Prostate gland (tissue), 2 donors: ENCODE results near the gene PLEKHH1. TPM values are rescaled to one million over a fixed set of nuclear protein-coding genes. Genes with fewer than 3 reads are reported as not detected.
A peak's percentile ranks its signal among the peaks of the same experiment; 100 is the strongest.
"Not testable (repeated sequence)": the region's sequence is repeated elsewhere in the genome, so short reads cannot be mapped to it uniquely, and the experiment has no call there.

Experiments
- DNase-seq: peaks from one replicate; pipeline ENCODE4 v3.0.0-alpha.2; 2019; ENCODE audit warnings: low spot score
- H3K27ac ChIP-seq, 2 donors: fragments of 200-600 bp; sonication (generic); 2 replicates each; pipeline ENCODE4 v1.5.1; 2017 to 2019
- H3K27me3 ChIP-seq: fragments of 200-600 bp; sonication (generic); replicated peaks from 2 replicates; pipeline ENCODE4 v1.5.1; 2019; ENCODE audit not compliant: insufficient read depth
- H3K36me3 ChIP-seq, 2 donors: fragments of 200-600 bp; sonication (generic); 1 replicate in 1 of 2; 2 replicates in 1 of 2; pipeline versions ENCODE4 v1.5.1 to v1.8.1; 2017 to 2019
- H3K4me1 ChIP-seq: fragments of 200-600 bp; sonication (generic); replicated peaks from 2 replicates; pipeline ENCODE4 v1.5.1; 2019
- H3K4me3 ChIP-seq, 2 donors: fragments of 200-600 bp; sonication (generic); 2 replicates each; pipeline ENCODE4 v1.5.1; 2017 to 2019
- H3K9me3 ChIP-seq: fragments of 200-600 bp; sonication (generic); 2 replicates; pipeline ENCODE4 v1.5.1; 2017
- POLR2A ChIP-seq: fragments of 450-650 bp; IDR thresholded peaks from one replicate; pipeline ENCODE4 v1.6.1; 2016; ENCODE audit warnings: antibody characterized with exemption, mild to moderate bottlenecking
- POLR2AphosphoS5 ChIP-seq: sonication (generic); formaldehyde crosslinking; IDR thresholded peaks from one replicate; pipeline ENCODE4 v1.6.1; 2017; ENCODE audit warnings: antibody characterized with exemption
- WGBS: methylation state at CpG from one replicate; pipeline ENCODE4 v1.1.5; 2018; 5-methylcytosine and 5-hydroxymethylcytosine counted together
- intact Hi-C: fragments of 100-400 bp; cut with DNase I; formaldehyde crosslinking; loops from one replicate; pipeline ENCODE4 v1.14.2; 2022
- total RNA-seq, 2 donors: library from RNA; depleted of rRNA; stranded (reverse); fragments of >200 nt; gene quantifications; one replicate each; pipeline ENCODE4 v1.1.0, GENCODE V29; 2016
- TF ChIP-seq, protein P1 (sequence below), 4 experiments: fragments of 200-600 bp in 2 of 4; fragments of 450-650 bp in 2 of 4; sonication (generic) in 2 of 4; IDR thresholded peaks; 1 replicate in 3 of 4; 2 replicates in 1 of 4; pipeline ENCODE4 v1.5.1; 2016 to 2019; ENCODE audit warnings: antibody characterized with exemption in 4 of 4, mild to moderate bottlenecking in 2 of 4, moderate library complexity in 2 of 4

Gene PLEKHH1
- total RNA-seq, 2 donors from 2014 or later, result 57.9 to 92.7 TPM

GRCh38 chr14:67589204-67589770, 56.2 kb downstream of the PLEKHH1 start:
- Histone ChIP-seq H3K27me3 (no peaks in the 10 kb centered on the region), H3K4me3 (no peak overlapping the region), H3K9me3 (no peaks in the 10 kb centered on the region), H3K4me1 (no peaks in the 10 kb centered on the region), H3K27ac (peak overlapping the region in 1 of 2 donors; percentile 66), H3K36me3 (no peaks in the 10 kb centered on the region)
- intact Hi-C loops, result loop anchor here (10.0 kb wide), 1 partner anchor 116 kb away; the partner anchor contains the start of gene RDH12
- 68% methylated on average over 2 of the region's 2 CpGs for WGBS
- peak; percentile 44 for TF ChIP-seq POLR2AphosphoS5
- TF ChIP-seq, protein P1, sequence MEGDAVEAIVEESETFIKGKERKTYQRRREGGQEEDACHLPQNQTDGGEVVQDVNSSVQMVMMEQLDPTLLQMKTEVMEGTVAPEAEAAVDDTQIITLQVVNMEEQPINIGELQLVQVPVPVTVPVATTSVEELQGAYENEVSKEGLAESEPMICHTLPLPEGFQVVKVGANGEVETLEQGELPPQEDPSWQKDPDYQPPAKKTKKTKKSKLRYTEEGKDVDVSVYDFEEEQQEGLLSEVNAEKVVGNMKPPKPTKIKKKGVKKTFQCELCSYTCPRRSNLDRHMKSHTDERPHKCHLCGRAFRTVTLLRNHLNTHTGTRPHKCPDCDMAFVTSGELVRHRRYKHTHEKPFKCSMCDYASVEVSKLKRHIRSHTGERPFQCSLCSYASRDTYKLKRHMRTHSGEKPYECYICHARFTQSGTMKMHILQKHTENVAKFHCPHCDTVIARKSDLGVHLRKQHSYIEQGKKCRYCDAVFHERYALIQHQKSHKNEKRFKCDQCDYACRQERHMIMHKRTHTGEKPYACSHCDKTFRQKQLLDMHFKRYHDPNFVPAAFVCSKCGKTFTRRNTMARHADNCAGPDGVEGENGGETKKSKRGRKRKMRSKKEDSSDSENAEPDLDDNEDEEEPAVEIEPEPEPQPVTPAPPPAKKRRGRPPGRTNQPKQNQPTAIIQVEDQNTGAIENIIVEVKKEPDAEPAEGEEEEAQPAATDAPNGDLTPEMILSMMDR (IDR thresholded peaks at IDR 0.05), result no peak
- DNase-seq, result no peak

DNA sequence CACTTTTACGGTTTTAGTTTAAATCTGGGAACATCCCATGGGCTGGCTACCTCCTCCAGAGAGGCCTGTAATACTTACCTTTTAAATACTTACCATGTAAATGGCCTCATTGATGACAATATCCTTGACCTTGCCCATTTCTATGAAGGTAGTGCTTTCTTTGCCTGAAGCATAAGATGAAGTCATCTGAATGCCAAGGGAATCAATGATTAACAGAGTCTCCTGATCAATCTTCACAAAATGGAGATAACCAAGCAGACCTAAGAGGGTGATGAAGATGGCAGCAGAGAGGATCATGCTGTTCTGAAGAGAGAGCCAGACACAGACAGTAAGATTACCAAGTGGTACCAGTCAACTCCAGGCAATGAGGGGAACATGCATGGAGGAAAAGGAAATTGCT, 60.6 kb downstream of the PLEKHH1 start:
- H3K36me3 ChIP-seq, intact Hi-C loops, H3K27ac ChIP-seq, H3K4me1 ChIP-seq, H3K27me3 ChIP-seq, H3K9me3 ChIP-seq, DNase-seq, H3K4me3 ChIP-seq: not testable (repeated sequence)
- 44% methylated on average over 1 of the region's 1 CpG for WGBS

DNA sequence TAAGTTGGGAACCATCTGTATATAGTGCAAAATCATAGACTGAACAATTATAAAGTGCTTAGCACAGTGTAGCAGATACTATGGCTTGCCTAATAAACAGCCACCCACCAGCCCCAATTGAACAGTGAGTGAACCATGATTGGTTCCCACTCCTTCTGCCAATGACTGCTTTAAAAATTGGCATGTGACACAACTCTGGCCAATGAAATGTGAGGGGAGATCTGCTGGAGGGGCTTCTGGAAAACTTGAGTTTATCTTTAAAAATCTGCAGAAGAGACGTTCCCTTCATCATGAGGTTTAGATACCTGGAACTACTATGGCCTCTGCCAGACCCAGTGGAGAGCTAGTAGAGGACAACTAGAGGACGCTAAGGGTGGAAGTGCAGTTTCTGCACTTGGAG, 62.3 kb downstream of the PLEKHH1 start:
- intact Hi-C loops, result no loop called here
- WGBS, result 95% methylated on average over 2 of the region's 2 CpGs
- no peak for TF ChIP-seq POLR2A
- TF ChIP-seq, protein P1 (IDR thresholded peaks at IDR 0.05), result no peak
- TF ChIP-seq POLR2AphosphoS5, result no peak
- Histone ChIP-seq H3K36me3 (no peaks in the 10 kb centered on the region), H3K9me3 (no peaks in the 10 kb centered on the region), H3K4me1 (no peaks in the 10 kb centered on the region), H3K27me3 (no peaks in the 10 kb centered on the region), H3K4me3 (no peak overlapping the region), H3K27ac (no peak overlapping the region)
- no peak for DNase-seq

- TF ChIP-seq, protein P1 (IDR thresholded peaks at IDR 0.05), result peak; percentile 16 to 71 (median 50)
- TF ChIP-seq POLR2A, result peak; percentile 90
- TF ChIP-seq POLR2AphosphoS5, result peak; percentile 82
- H3K4me3 ChIP-seq, result peak within 1 kb of the TSS; percentile 81 to 93
- H3K9me3 ChIP-seq, result no peaks in the 10 kb centered on the region
- DNase-seq, result peak; percentile 82
- no peaks in the 10 kb centered on the region for H3K36me3 ChIP-seq
- H3K27ac ChIP-seq, result peak within 1 kb of the TSS; percentile 86 to 93
- H3K4me1 ChIP-seq, result no peaks in the 10 kb centered on the region
- H3K27me3 ChIP-seq, result no peaks in the 10 kb centered on the region
- intact Hi-C loops, result no loop called here
- 4% methylated on average over 62 of the region's 77 CpGs for WGBS
Observed at GRCh38 chr14:67599698-67600561, 66.8 kb downstream of the PLEKHH1 start, which contains the start of gene PIGH. PIGH (minus strand) TSS chr14:67600268; CDS start chr14:67600203, 65 bp downstream.

DNA sequence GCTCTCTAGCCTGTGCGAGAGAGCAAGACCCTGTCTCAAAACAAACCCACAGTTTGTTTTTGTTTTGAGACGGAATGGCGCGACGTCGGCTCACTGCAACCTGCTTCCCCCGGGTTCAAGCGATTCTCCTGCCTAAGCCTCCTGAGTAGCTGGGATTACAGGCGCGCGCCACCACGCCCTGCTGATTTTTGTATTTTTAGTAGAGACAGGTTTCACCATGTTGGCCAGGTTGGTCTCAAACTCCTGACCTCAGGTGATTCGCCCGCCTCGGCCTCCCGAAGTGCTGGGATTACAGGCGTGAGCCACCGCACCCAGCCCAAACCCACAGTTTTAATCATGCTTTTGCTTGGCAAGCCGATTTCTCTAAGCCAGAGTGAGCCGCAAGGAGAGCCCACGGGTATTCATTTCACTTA, 67.5 kb downstream of the PLEKHH1 start:
- H3K4me1 ChIP-seq, H3K9me3 ChIP-seq, H3K27me3 ChIP-seq, intact Hi-C loops, DNase-seq, H3K36me3 ChIP-seq: not testable (repeated sequence)
- H3K27ac ChIP-seq, result peak overlapping the region; percentile 86 to 93
- WGBS, result 85% methylated on average over 21 of the region's 21 CpGs
- peak overlapping the region; percentile 81 to 93 for H3K4me3 ChIP-seq
